ENCODE results near the gene APBA2.

APBA2 gene

GRCh38 chr15:28956491-28956890 is 70.7 kb downstream of the APBA2 start:
- DNase-seq (ENCODE audit: low read depth in 3 of 3), result no peak

- no peak for DNase-seq (ENCODE audit: low read depth in 3 of 3)
These were observed 72.1 kb downstream of the APBA2 start for GRCh38 chr15:28957606-28958498.

- no peak for DNase-seq (ENCODE audit: low read depth in 3 of 3)
These were observed 73.6 kb downstream of the APBA2 start for GRCh38 chr15:28959326-28959725.

- DNase-seq (ENCODE audit: low read depth in 3 of 3), result no peak
These were observed 75.2 kb downstream of the APBA2 start for GRCh38 chr15:28960979-28961378.

GRCh38 chr15:28961391-28961790 is 75.6 kb downstream of the APBA2 start:
- DNase-seq (ENCODE audit: low read depth in 3 of 3), result no peak

- DNase-seq (ENCODE audit: low read depth in 3 of 3), result no peak
These were observed 77.3 kb downstream of the APBA2 start for GRCh38 chr15:28962851-28963710.

GRCh38 chr15:28963711-28964081 is 77.9 kb downstream of the APBA2 start:
- no peak for DNase-seq (ENCODE audit: low read depth in 3 of 3)

- no peak for DNase-seq (ENCODE audit: low read depth in 3 of 3)
These were observed 78.3 kb downstream of the APBA2 start for GRCh38 chr15:28964098-28964497.

GRCh38 chr15:28967066-28967465 is 81.3 kb downstream of the APBA2 start:
- no peak for DNase-seq (ENCODE audit: low read depth in 3 of 3)

GRCh38 chr15:28967990-28968389 is 82.2 kb downstream of the APBA2 start:
- no peak for DNase-seq (ENCODE audit: low read depth in 3 of 3)

- no peak for DNase-seq (ENCODE audit: low read depth in 3 of 3)
These were observed 83.8 kb downstream of the APBA2 start for GRCh38 chr15:28969511-28970085.

GRCh38 chr15:28974142-28974541 is 88.4 kb downstream of the APBA2 start:
- DNase-seq (ENCODE audit: low read depth in 3 of 3), result no peak

GRCh38 chr15:28975766-28976179 is 90.0 kb downstream of the APBA2 start:
- peak; percentile 52 to 73 (median 54) for DNase-seq (ENCODE audit: low read depth in 3 of 3)

GRCh38 chr15:28977377-28978010 is 91.7 kb downstream of the APBA2 start:
- DNase-seq (ENCODE audit: low read depth in 3 of 3), result no peak

GRCh38 chr15:28978011-28978378 is 92.2 kb downstream of the APBA2 start:
- no peak for DNase-seq (ENCODE audit: low read depth in 3 of 3)

GRCh38 chr15:28978661-28979060 is 92.9 kb downstream of the APBA2 start:
- DNase-seq (ENCODE audit: low read depth in 3 of 3), result no peak

GRCh38 chr15:28979208-28979841 is 93.6 kb downstream of the APBA2 start:
- no peak for DNase-seq (ENCODE audit: low read depth in 3 of 3)

- no peak for DNase-seq (ENCODE audit: low read depth in 3 of 3)
These were observed 95.1 kb downstream of the APBA2 start for GRCh38 chr15:28980709-28981350.

GRCh38 chr15:28981351-28981720 is 95.6 kb downstream of the APBA2 start:
- DNase-seq (ENCODE audit: low read depth in 3 of 3), result no peak

GRCh38 chr15:28981921-28982320 is 96.1 kb downstream of the APBA2 start:
- DNase-seq (ENCODE audit: low read depth in 3 of 3), result no peak

GRCh38 chr15:28982886-28983285 is 97.1 kb downstream of the APBA2 start:
- no peak for DNase-seq (ENCODE audit: low read depth in 3 of 3)
